ENCODE data around the gene BCS1L. TPM values are rescaled to one million over a fixed set of nuclear protein-coding genes. Genes with fewer than 3 reads are reported as not detected.
"Not testable (repeated sequence)": the region's sequence is repeated elsewhere in the genome, so short reads cannot be mapped to it uniquely, and the experiment has no call there.

Gene BCS1L
- total RNA-seq, 5 donors from 2014 or later (not counting 1 experiment from before 2014, with no cell fraction given): 31.4 to 71.1 (median 54.2) TPM

DNA sequence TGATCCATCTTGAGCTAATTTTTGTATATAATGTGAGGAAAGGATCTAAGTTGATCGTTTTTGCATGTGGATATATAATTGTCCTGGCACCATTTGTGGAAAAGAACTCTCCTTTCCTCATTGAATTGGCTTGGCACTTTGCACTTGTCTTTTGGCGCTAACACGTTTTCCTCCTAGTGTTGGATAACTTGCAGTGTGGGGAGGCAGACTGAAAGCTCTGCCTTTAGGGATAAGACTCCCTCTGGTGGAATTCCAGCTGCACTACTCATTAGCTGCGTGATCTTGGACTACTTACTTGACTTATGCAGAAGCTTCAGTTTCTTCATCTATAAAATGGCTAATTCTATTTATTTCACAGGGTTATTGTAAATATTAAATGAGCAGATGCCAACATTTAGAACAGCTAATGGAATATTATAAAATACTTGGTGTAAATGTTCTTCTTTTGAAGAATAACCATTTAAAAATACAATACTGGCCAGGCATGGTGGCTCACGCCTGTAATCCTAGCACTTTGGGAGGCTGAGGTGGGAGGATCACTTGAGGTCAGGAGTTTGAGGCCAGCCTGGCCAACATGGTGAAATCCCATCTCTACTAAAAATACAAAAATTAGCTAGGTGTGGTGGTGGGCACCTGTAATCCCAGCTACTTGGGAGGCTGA lies 28.0 kb downstream of the BCS1L start:
- H3K36me3 Mint-ChIP-seq: peaks cover 42% of the 10 kb centered on the region
- H3K27ac Mint-ChIP-seq; H3K4me3 ChIP-seq (ENCODE audit: control insufficient read depth in 1 of 2, extremely low read depth in 1 of 2, low read length in 1 of 2); H3K27ac ChIP-seq (ENCODE audit: low read length); H3K4me1 ChIP-seq (ENCODE audit: control insufficient read depth in 1 of 2, extremely low read depth in 1 of 2, insufficient read depth in 2 of 2, low read length in 2 of 2); H3K27me3 Mint-ChIP-seq; H3K27me3 ChIP-seq (replicated peaks in 1 of 2; ENCODE audit: control insufficient read depth in 2 of 2, extremely low read depth in 1 of 2, insufficient read depth in 2 of 2, low read length in 1 of 2); H3K9me3 Mint-ChIP-seq; H3K9me3 ChIP-seq; H3K4me1 Mint-ChIP-seq; H3K4me3 Mint-ChIP-seq: not testable (repeated sequence)
- WGBS (ENCODE audit: insufficient coverage): no CpG with 5 or more reads among the region's 5 CpGs
- ChIA-PET CTCF (interaction anchor here (0.5 to 2.0 kb wide), 11 partner anchors 9 to 414 kb away, joined by 3 to 10 read pairs (median 5); partner anchors contain the start of genes BCS1L (in 2 of the 2), ZNF142 (in 2 of the 2), STK36 (in 1 of the 2) and TTLL4 (in 1 of the 2)), POLR2A (interaction anchor here (0.5 to 1.6 kb wide), 2 partner anchors 11 to 21 kb away, joined by 4 to 5 read pairs; no protein-coding TSS in a partner anchor)
- ATAC-seq (replicated peaks in 1 of 4): peak; percentile 60 to 82 (median 74)
- peaks cover 2 to 12% of the 10 kb centered on the region in 2 donors for H3K36me3 ChIP-seq (ENCODE audit: control insufficient read depth in 2 of 2, extremely low read depth in 1 of 2, insufficient read depth in 1 of 2, low read length in 1 of 2)
- peak in 16 of 35 experiments; percentile 4 to 57 (median 21) for DNase-seq

DNA sequence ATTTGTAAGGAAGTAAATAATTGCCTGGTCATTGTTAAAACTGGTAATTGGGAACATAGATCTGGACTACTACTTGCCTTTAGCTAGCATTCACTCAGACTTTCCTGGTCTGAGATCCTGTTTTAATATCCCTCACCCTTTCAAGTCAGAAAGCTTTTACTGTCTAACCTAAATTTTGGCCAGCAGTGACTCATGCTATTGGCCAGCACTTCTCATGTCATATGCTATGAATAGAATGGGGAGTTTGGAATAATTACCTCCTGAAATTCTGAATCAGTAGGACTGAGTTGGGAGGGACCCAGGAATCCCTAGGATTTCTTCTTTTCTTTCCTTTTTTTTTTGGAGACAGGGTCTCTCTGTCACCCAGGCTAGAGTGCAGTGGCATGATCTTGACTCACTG lies 31.8 kb downstream of the BCS1L start:
- CTCF ChIA-PET: no interaction called here
- H3K36me3 Mint-ChIP-seq: peaks cover 49% of the 10 kb centered on the region
- POLR2A ChIA-PET: no interaction called here
- no peak overlapping the region for H3K27ac ChIP-seq (ENCODE audit: low read length)
- H3K9me3 Mint-ChIP-seq: no peaks in the 10 kb centered on the region
- H3K36me3 ChIP-seq (ENCODE audit: control insufficient read depth in 2 of 2, extremely low read depth in 1 of 2, insufficient read depth in 1 of 2, low read length in 1 of 2): peaks cover 2 to 12% of the 10 kb centered on the region in 2 donors
- DNase-seq: no peak
- H3K4me3 Mint-ChIP-seq: no peak overlapping the region
- H3K27me3 Mint-ChIP-seq: no peaks in the 10 kb centered on the region
- H3K9me3 ChIP-seq: no peaks in the 10 kb centered on the region
- H3K27ac Mint-ChIP-seq: no peak overlapping the region
- no peak overlapping the region for H3K4me3 ChIP-seq (ENCODE audit: control insufficient read depth in 1 of 2, extremely low read depth in 1 of 2, low read length in 1 of 2)
- H3K27me3 ChIP-seq (replicated peaks in 1 of 2; ENCODE audit: control insufficient read depth in 2 of 2, extremely low read depth in 1 of 2, insufficient read depth in 2 of 2, low read length in 1 of 2): no peaks in the 10 kb centered on the region
- H3K4me1 ChIP-seq (ENCODE audit: control insufficient read depth in 1 of 2, extremely low read depth in 1 of 2, insufficient read depth in 2 of 2, low read length in 2 of 2): no peaks in the 10 kb centered on the region
- H3K4me1 Mint-ChIP-seq: peaks cover 0 to 3% (median 2%) of the 10 kb centered on the region in 3 donors
- no peak for ATAC-seq (replicated peaks in 1 of 4)

DNA sequence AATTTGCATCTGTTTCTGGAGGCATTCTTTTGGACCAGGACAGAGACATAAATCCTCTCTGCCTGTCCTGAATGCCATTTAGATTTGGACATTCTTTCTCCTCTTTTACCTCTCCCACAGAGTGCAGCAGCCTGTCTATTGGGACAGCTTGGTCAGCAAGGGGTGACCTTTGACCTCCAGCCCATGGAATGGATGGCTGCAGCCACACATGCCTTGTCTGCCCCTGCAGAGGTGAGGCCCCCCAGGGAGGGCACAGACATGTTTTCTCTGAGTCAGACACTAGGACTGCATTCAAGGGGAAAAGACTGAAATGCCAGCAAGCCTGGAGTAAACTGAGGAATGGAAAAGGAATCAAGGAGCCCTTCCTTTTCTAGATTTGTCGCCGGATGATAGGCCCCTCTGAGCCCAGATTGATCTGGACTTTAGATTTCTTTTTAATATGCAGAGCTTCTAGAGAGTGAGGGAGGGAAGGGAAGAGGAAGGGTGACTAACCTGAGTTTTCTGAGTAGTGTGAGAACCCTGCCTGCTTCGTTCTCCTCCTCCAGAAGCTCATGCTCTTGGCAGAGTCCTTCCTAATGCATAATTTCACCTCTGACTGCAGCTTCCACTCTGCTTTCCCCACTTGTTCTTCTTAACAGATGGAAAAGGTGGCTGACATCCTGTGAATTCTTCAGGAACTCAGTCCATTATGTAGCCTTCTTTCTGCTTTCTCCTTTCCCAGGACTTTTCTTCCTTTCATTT lies 35.1 kb downstream of the BCS1L start:
- Mint-ChIP-seq H3K9me3 (no peaks in the 10 kb centered on the region), H3K36me3 (peaks cover 42% of the 10 kb centered on the region)

DNA sequence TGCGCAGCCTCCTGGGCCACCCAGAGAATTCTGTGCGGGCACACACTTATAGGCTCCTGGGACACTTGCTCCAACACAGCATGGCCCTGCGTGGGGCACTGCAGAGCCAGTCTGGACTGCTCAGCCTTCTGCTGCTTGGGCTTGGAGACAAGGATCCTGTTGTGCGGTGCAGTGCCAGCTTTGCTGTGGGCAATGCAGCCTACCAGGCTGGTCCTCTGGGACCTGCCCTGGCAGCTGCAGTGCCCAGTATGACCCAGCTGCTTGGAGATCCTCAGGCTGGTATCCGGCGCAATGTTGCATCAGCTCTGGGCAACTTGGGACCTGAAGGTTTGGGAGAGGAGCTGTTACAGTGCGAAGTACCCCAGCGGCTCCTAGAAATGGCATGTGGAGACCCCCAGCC lies 39.4 kb downstream of the BCS1L start:
- Histone ChIP-seq H3K4me1 (ENCODE audit: control insufficient read depth in 1 of 2, extremely low read depth in 1 of 2, insufficient read depth in 2 of 2, low read length in 2 of 2) (no peaks in the 10 kb centered on the region), H3K9me3 (no peaks in the 10 kb centered on the region), H3K4me3 (ENCODE audit: control insufficient read depth in 1 of 2, extremely low read depth in 1 of 2, low read length in 1 of 2) (no peak overlapping the region), H3K36me3 (ENCODE audit: control insufficient read depth in 2 of 2, extremely low read depth in 1 of 2, insufficient read depth in 1 of 2, low read length in 1 of 2) (peaks cover 0 to 2% of the 10 kb centered on the region in 2 donors), H3K27ac (ENCODE audit: low read length) (no peak overlapping the region), H3K27me3 (replicated peaks in 1 of 2; ENCODE audit: control insufficient read depth in 2 of 2, extremely low read depth in 1 of 2, insufficient read depth in 2 of 2, low read length in 1 of 2) (no peaks in the 10 kb centered on the region)
- H3K27me3 Mint-ChIP-seq: no peaks in the 10 kb centered on the region
- no peaks in the 10 kb centered on the region for H3K9me3 Mint-ChIP-seq
- H3K4me1 Mint-ChIP-seq: no peaks in the 10 kb centered on the region
- 95% methylated on average over 8 of the region's 8 CpGs for WGBS (ENCODE audit: insufficient coverage)
- ATAC-seq (replicated peaks in 1 of 4) (no peak), DNase-seq (no peak)
- CTCF ChIA-PET: no interaction called here
- H3K4me3 Mint-ChIP-seq: no peak overlapping the region
- peaks cover 19% of the 10 kb centered on the region for H3K36me3 Mint-ChIP-seq
- POLR2A ChIA-PET: interaction anchor here in 1 of 2 donors (1.6 kb wide), 1 partner anchor 12 kb away, joined by 4 read pairs; no protein-coding TSS in a partner anchor
- no peak overlapping the region for H3K27ac Mint-ChIP-seq

More for the DNA sequence above, 35.1 kb downstream of the BCS1L start:
- no peak for DNase-seq
- Mint-ChIP-seq H3K4me1 (no peaks in the 10 kb centered on the region), H3K4me3 (no peak overlapping the region), H3K27me3 (no peaks in the 10 kb centered on the region), H3K27ac (no peak overlapping the region)
- H3K36me3 ChIP-seq (ENCODE audit: control insufficient read depth in 2 of 2, extremely low read depth in 1 of 2, insufficient read depth in 1 of 2, low read length in 1 of 2): peaks cover 4 to 12% of the 10 kb centered on the region in 2 donors
- no peaks in the 10 kb centered on the region for H3K27me3 ChIP-seq (replicated peaks in 1 of 2; ENCODE audit: control insufficient read depth in 2 of 2, extremely low read depth in 1 of 2, insufficient read depth in 2 of 2, low read length in 1 of 2)
- no peak for ATAC-seq (replicated peaks in 1 of 4)
- H3K4me1 ChIP-seq (ENCODE audit: control insufficient read depth in 1 of 2, extremely low read depth in 1 of 2, insufficient read depth in 2 of 2, low read length in 2 of 2): no peaks in the 10 kb centered on the region
- H3K4me3 ChIP-seq (ENCODE audit: control insufficient read depth in 1 of 2, extremely low read depth in 1 of 2, low read length in 1 of 2): no peak overlapping the region
- no CpG with 5 or more reads among the region's 3 CpGs for WGBS (ENCODE audit: insufficient coverage)
- H3K9me3 ChIP-seq: no peaks in the 10 kb centered on the region
- no peak overlapping the region for H3K27ac ChIP-seq (ENCODE audit: low read length)
- POLR2A ChIA-PET: no interaction called here
- CTCF ChIA-PET: interaction anchor here in 1 of 2 donors (0.7 kb wide), 2 partner anchors 127 to 450 kb away, joined by 3 to 4 read pairs; no protein-coding TSS in a partner anchor

GRCh38 chr2:218701806-218702205 lies 42.3 kb downstream of the BCS1L start:
- H3K4me1 Mint-ChIP-seq: no peaks in the 10 kb centered on the region
- H3K9me3 ChIP-seq: no peaks in the 10 kb centered on the region
- H3K36me3 Mint-ChIP-seq: peaks cover 10% of the 10 kb centered on the region
- H3K4me3 ChIP-seq (ENCODE audit: control insufficient read depth in 1 of 2, extremely low read depth in 1 of 2, low read length in 1 of 2): no peak overlapping the region
- peaks cover 0 to 2% of the 10 kb centered on the region in 2 donors for H3K36me3 ChIP-seq (ENCODE audit: control insufficient read depth in 2 of 2, extremely low read depth in 1 of 2, insufficient read depth in 1 of 2, low read length in 1 of 2)
- WGBS (ENCODE audit: insufficient coverage): no CpG with 5 or more reads among the region's 2 CpGs
- no peaks in the 10 kb centered on the region for H3K9me3 Mint-ChIP-seq
- ATAC-seq (replicated peaks in 1 of 4): no peak
- H3K4me1 ChIP-seq (ENCODE audit: control insufficient read depth in 1 of 2, extremely low read depth in 1 of 2, insufficient read depth in 2 of 2, low read length in 2 of 2): no peaks in the 10 kb centered on the region
- no peak overlapping the region for H3K27ac ChIP-seq (ENCODE audit: low read length)
- CTCF ChIA-PET: no interaction called here
- no peak overlapping the region for H3K27ac Mint-ChIP-seq
- H3K27me3 ChIP-seq (replicated peaks in 1 of 2; ENCODE audit: control insufficient read depth in 2 of 2, extremely low read depth in 1 of 2, insufficient read depth in 2 of 2, low read length in 1 of 2): peaks cover 0 to 7% of the 10 kb centered on the region in 2 experiments
- DNase-seq: no peak
- peaks cover 6 to 10% of the 10 kb centered on the region in 2 donors for H3K27me3 Mint-ChIP-seq
- no peak overlapping the region for H3K4me3 Mint-ChIP-seq
- POLR2A ChIA-PET: no interaction called here

DNA sequence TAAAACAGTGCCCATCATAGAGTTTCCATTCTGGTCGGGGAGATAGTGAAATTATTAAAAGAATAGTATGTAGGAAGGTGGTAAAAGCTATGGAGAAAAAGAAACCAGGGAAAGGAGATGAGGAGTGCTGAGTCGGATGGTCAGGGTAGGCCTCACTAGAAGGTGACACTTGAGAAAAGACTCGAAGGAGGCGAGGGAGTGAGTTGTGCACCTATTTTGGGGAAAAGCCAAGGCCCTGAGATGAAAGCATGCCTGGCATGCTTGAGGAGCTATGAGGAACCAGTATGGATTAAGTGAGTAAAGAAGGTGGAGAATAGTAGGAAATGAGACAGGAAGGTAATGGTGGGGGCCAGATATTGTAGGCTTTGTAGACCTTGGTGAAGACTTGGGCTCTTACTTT lies 43.9 kb downstream of the BCS1L start:
- 75% methylated on average over 4 of the region's 4 CpGs for WGBS (ENCODE audit: insufficient coverage)
- no peak for ATAC-seq (replicated peaks in 1 of 4)
- no peak overlapping the region for H3K27ac Mint-ChIP-seq

More for the DNA sequence above, 43.9 kb downstream of the BCS1L start:
- Histone ChIP-seq H3K36me3 (ENCODE audit: control insufficient read depth in 2 of 2, extremely low read depth in 1 of 2, insufficient read depth in 1 of 2, low read length in 1 of 2) (peaks cover 0 to 2% of the 10 kb centered on the region in 2 donors), H3K27me3 (replicated peaks in 1 of 2; ENCODE audit: control insufficient read depth in 2 of 2, extremely low read depth in 1 of 2, insufficient read depth in 2 of 2, low read length in 1 of 2) (peaks cover 0 to 9% of the 10 kb centered on the region in 2 experiments), H3K27ac (ENCODE audit: low read length) (no peak overlapping the region), H3K4me1 (ENCODE audit: control insufficient read depth in 1 of 2, extremely low read depth in 1 of 2, insufficient read depth in 2 of 2, low read length in 2 of 2) (no peaks in the 10 kb centered on the region), H3K4me3 (ENCODE audit: control insufficient read depth in 1 of 2, extremely low read depth in 1 of 2, low read length in 1 of 2) (no peak overlapping the region), H3K9me3 (no peaks in the 10 kb centered on the region)
- Mint-ChIP-seq H3K9me3 (no peaks in the 10 kb centered on the region), H3K4me1 (no peaks in the 10 kb centered on the region), H3K27me3 (peaks cover 6 to 10% of the 10 kb centered on the region in 2 donors), H3K4me3 (no peak overlapping the region), H3K36me3 (peaks cover 10% of the 10 kb centered on the region)
- ChIA-PET CTCF (no interaction called here), POLR2A (no interaction called here)
- no peak for DNase-seq

Data from T-cell (primary cell).